Globus pallidus (tissue), 1 donor: Measurements from ENCODE around the gene FBXW10B.
A peak's percentile ranks its signal among the peaks of the same experiment; 100 is the strongest.
"Not testable (repeated sequence)": the region's sequence is repeated elsewhere in the genome, so short reads cannot be mapped to it uniquely, and the experiment has no call there.

Source experiments
- DNase-seq: peaks from one replicate; pipeline ENCODE4 v3.0.0-alpha.2; 2015; ENCODE audit warnings: low spot score

Gene FBXW10B

GRCh38 chr17:15619331-15620058 lies at the start of gene FBXW10B:
TSS of gene FBXW10B (minus strand) at chr17:15619704. CDS start at chr17:15619512, 192 bp downstream.
- peak; percentile 16 for DNase-seq

- DNase-seq = no peak
Measured at GRCh38 chr17:15663691-15664090, 44.2 kb upstream of the FBXW10B start.

DNA sequence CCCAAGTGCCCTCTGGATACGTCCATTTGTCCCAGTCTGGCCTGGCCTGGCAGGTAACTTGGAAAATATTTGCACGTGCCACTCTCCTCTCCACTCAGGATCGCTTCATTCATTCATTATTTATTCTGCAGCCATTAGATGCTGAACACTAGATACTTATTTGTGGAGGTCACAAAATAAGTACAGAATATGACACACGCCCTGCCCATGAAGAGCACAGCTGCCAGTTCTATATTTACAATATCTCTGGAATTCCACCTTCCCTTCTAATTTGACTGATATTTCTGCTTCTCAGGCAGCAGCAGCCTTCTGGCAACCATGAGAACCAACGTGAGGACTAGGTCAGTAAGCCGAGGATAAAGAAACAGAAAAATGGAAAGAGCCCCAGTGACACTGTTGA lies 43.7 kb upstream of the FBXW10B start:
- DNase-seq = no peak

GRCh38 chr17:15662681-15663080 lies 43.2 kb upstream of the FBXW10B start:
- DNase-seq = no peak

DNA sequence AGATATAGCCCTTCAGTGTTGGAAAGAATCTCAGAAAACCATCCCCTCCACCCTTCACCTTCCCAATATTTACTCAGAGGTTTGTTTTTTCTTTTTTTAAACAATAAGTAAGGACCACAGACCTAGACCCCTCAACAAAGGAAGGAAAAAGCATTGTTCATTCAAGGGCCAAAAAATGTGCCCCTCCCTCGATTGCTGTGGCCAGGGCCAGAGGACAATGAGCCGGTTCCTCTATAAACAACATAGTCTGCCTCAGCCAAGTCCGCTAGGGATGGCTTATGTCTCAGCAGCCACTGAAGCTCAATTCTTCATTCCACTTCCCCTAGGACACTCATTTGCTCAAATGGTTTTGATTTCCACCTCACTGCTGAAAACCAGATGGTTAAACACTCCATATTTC lies 40.6 kb upstream of the FBXW10B start:
- DNase-seq = no peak

- DNase-seq = no peak
Measured at GRCh38 chr17:15659663-15660062, 40.2 kb upstream of the FBXW10B start.

DNA sequence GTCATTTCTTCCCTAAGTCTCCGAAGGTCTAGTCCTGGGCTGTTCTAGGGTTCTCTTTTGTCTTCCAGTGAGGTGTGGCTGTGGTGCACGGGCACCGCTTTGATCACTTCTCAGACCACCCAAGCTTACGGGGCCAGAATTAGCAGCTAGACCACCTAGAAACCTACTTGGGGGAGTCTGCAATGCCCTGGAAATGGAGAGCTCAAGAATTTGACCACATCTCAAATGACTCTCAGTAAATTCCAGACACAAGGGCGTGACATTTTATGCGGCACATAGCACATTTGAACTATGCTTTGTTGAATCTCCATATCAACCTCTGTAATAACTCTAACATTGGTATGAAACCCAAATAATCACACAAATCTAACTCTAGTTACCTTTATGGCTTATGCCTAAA lies 39.7 kb upstream of the FBXW10B start:
- DNase-seq = no peak

GRCh38 chr17:15658296-15658695 lies 38.8 kb upstream of the FBXW10B start:
- no peak for DNase-seq

- DNase-seq = no peak
Measured at GRCh38 chr17:15657868-15658267, 38.4 kb upstream of the FBXW10B start.

- no peak for DNase-seq
Measured at GRCh38 chr17:15654886-15655561, 35.5 kb upstream of the FBXW10B start.

DNA sequence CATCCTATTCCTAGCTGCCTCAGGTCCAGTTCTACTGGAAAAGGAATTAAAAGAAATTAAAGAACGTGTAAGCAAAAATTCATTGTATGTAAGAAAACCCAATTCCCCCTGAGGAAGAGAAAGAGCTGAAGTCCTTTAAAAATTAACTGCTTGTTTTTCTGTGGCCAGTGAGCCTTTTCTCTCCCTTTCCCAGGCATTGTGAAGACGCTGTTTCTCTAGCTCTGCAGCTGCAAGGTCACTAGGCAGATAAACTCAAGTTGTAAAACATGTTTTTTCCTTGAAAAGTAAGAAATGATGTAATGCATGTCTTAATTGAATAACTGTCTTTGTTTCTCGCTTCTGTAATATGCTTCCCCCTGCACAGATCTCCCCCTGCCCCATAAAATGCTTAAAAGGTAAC lies 34.9 kb upstream of the FBXW10B start:
- DNase-seq = not testable (repeated sequence)

GRCh38 chr17:15652960-15653359 lies 33.5 kb upstream of the FBXW10B start:
- no peak for DNase-seq

DNA sequence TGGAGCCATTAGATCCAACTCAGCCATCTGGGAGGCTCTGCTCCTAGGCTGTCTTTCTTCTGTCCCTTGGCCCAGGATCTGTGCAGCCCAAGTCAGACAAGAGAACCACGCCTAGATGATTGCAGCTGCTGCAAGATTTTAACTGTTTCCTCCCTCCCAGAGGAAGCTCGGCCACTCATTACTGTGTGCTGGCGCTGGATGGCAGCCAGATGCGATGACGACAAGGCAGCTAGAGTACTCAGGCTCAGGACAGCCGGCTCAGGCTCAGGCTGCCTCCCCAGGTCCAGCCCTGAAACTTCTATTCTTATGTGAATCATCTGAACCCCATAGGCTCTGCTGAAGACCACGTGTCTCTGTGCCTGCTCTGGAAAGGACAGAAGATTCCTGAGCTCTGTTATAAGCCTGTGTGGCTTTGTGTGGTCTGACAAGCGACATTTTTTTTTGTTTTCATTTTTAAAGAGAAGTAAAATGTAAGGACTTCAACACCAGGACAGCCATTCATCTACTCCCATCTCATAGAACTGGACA lies 32.1 kb upstream of the FBXW10B start:
- DNase-seq = peak; percentile 78

GRCh38 chr17:15650741-15651582 lies 31.5 kb upstream of the FBXW10B start:
- DNase-seq = peak; percentile 17

- DNase-seq = peak; percentile 19
Measured at GRCh38 chr17:15649861-15650421, 30.4 kb upstream of the FBXW10B start.

DNA sequence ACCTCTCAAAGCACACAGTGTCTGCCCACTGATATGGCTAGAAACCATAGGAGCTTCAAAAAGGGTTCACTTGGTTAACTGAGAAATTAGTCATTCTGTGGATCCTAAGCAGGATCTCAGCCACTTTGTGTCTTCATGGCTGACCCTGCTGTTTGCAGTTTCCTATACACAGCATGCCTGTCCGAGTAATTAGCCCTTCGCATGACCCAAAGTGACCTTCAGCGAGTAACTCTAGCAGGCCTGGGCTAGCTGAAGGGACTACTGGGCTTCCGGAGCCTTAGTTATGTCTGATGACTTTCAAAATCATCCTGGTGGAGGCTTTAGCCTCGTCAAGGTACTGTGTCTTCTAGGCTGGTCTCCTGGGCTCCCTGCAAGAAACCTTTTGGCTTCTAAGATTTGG lies 28.9 kb upstream of the FBXW10B start:
- DNase-seq = no peak

DNA sequence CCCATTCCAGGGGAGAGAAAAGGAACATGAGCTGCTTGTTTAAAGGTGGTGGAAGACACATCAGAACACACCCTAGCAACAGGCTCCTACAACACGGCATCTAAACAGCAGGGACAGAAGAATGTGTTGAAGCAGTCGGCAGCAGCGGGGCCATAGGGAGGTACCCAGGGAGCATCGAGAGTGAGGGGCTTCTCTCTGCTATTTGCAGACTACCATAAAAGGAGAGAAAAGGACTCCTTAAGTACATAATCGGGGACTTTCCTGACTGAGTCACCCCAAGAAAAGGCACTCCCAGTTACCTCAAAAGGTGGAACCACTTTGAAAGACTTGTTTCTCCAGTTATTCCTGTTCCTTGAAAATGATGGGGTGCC lies 26.4 kb upstream of the FBXW10B start:
- DNase-seq = not testable (repeated sequence)

GRCh38 chr17:15645099-15645941 lies 25.8 kb upstream of the FBXW10B start:
- DNase-seq = not testable (repeated sequence)

- not testable (repeated sequence) for DNase-seq
Measured at GRCh38 chr17:15642505-15643251, 23.2 kb upstream of the FBXW10B start.

- not testable (repeated sequence) for DNase-seq
Measured at GRCh38 chr17:15642014-15642413, 22.5 kb upstream of the FBXW10B start.
